ENCODE results near the gene HIVEP3.

GRCh38 chr1:41835485-41835884 lies 83.2 kb downstream of the HIVEP3 start:
- TF ChIP-seq TAF1 (IDR thresholded peaks at IDR 0.05; ENCODE audit: borderline replicate concordance, low read depth, low read length) (no peak), FOSL2 (IDR thresholded peaks at IDR 0.05; ENCODE audit: borderline replicate concordance, low read depth) (no peak), GATA2 (CRISPR knock-in tag; IDR thresholded peaks at IDR 0.05) (no peak), CTCF (IDR thresholded peaks at IDR 0.05) (no peak), REST (IDR thresholded peaks at IDR 0.05; ENCODE audit: low read depth, low read length) (no peak), JUND (IDR thresholded peaks at IDR 0.05) (no peak), MAX (IDR thresholded peaks at IDR 0.05; ENCODE audit: low read depth) (no peak), FOXJ3 (CRISPR knock-in tag; IDR thresholded peaks at IDR 0.05) (no peak), GABPA (IDR thresholded peaks at IDR 0.05; ENCODE audit: low read depth) (no peak), POLR2AphosphoS5 (IDR thresholded peaks at IDR 0.05; ENCODE audit: low read depth, low read length) (no peak), CHD2 (IDR thresholded peaks at IDR 0.05; ENCODE audit: low read length, partially characterized antibody) (no peak), SIN3A (IDR thresholded peaks at IDR 0.05; ENCODE audit: borderline replicate concordance, low read depth, low read length) (no peak)
